GM19193 (cell line): Measurements from ENCODE around the gene CIRBP.

Source experiments
- POLR2A ChIP-seq: IDR thresholded peaks from 4 replicates; pipeline ENCODE4 v1.6.1; 2011; ENCODE audit not compliant: insufficient read depth, insufficient read length; ENCODE audit errors: extremely low read depth

Gene CIRBP

DNA sequence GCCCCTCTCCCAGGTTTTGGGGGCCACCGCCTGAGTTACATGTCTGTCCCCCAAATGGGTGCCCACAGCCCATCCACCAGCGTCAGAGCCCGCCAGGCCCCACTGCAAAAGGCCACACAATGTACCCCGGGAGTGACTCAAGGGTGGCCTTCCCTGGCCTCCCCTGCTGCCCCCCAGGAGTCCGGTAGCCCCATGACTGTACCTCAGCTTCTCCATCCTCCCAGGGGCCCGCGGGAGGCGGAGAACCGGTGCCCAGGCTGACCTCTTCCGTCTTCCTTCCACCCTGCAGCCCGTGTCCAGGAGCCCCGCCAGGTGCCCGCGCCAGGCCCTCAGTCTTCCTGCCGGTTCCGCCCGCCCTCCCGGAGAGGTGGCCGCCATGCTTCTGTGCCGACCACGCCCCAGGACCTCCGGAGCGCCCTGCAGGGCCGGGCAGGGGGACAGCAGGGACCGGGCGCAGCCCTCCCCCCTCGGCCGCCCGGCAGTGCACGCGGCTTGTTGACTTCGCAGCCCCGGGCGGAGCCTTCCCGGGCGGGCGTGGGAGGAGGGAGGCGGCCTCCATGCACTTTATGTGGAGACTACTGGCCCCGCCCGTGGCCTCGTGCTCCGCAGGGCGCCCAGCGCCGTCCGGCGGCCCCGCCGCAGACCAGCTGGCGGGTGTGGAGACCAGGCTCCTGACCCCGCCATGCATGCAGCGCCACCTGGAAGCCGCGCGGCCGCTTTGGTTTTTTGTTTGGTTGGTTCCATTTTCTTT is 41.7 kb upstream of the CIRBP start:
- TF ChIP-seq POLR2A: no peak

DNA sequence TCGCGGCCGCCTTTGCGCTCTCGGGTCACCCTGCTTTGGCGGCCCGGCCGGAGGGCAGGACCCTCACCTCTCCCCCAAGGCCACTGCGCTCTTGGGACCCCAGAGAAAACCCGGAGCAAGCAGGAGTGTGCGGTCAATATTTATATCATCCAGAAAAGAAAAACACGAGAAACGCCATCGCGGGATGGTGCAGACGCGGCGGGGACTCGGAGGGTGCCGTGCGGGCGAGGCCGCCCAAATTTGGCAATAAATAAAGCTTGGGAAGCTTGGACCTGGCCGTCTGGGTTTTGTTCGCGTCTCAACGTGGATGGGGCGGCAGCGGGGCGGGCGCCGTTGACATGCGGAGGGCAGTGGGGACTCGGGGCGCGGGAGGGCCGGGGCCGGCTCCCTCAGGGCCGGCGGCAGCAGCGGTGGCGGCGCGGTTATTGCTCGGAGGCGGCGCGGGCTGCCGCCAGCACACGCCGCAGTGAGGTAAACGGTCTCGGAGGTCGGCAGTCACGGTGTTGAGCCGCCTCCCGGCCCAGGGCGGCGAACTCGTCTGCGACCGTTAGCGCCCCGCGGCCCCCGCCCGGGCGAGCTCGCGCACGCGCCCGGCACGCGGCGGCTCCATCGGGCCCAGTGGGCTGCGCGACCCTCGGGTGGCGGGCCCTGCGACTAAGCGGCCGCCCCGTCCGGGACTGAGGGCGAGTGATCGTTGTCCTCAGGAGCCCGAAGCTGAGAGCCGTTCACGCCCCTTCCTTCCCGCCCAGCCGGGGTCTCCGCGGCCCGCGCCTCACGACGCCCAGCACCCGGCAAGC is 40.8 kb upstream of the CIRBP start:
- no peak for TF ChIP-seq POLR2A

DNA sequence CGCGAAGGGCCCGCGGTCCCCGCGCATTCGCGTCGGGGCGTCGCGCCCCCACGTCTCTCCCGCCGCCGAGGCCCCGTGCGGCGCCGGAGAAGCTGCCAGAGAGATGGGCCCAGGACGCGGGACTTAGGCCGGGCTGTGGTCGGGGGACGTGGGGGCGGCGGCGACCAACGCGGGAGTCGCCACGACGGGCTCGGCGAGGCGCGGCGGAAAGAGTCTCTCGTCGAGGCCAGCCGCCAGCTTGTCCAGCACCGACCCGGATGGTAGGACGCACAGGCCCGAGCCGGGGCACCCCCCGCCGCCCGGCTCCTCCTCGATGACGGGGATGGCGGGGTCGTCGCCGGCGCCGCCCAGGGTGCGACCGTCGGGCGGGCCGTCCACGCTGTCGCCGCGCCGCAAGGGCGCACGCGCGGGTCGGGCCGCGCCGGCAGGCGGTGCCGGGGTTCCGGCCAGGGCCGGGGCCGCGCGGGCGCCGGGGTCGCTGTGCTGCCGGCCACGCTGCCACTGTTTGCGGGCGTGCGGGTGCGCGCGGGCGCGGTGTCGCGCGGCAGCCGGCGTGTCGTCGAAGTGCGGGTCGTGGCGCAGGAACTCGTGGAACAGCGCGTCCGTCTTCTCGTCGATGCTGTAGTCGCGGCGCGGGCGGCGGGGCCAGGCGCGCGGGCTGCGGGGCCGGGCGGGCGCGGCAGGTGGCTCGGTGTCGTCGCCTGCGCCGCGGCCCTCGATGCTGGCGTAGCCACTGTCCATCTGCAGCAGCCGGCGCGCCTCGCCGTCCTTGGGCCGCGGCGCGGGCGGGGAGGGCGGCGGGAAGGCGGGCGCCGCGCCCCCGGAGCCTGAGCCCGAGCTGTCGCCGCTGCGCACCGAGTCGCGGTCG is 39.8 kb upstream of the CIRBP start:
- no peak for TF ChIP-seq POLR2A

DNA sequence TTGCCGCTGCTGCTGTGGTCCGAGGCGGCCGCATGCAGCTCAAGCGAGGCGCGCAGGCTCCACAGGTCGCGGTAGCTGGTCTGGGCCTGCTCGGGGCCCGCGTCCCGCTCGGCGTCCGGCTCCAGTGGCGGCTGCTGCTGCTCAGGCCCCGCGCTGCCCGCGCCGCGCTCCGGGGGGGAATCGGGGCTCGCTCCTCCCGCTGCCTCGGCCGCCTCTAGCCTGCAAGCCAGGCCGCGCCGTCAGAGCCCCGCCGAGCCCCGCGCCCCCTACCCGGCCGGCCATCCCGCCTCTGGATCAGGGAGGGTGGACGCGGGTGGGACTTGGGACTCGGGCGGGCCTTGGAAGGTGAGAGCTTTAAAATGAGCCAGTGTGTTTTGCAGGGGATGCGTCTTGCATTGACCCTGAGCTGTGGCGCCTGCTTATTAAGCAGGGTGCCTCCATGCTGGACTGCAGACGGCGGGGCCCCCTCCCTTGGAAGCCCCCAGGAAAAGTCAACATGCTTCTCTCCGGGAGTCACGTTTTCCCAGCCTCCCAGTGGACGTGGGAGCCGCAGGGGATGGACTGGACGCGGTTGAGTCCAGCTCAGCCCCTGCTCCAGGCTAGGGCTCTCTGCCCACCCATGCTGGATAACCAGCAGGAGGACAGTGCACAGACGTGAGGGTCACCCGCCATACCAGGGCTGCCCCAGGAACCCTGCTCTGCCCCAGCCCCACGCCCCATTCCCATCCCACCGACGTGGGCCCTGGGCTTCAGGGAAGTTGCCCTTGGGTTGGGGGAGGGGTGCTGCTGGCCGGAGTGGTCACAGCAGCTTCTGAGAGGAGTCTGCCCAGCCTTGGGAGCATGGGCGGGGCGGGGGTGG is 39.0 kb upstream of the CIRBP start:
- TF ChIP-seq POLR2A: no peak

DNA sequence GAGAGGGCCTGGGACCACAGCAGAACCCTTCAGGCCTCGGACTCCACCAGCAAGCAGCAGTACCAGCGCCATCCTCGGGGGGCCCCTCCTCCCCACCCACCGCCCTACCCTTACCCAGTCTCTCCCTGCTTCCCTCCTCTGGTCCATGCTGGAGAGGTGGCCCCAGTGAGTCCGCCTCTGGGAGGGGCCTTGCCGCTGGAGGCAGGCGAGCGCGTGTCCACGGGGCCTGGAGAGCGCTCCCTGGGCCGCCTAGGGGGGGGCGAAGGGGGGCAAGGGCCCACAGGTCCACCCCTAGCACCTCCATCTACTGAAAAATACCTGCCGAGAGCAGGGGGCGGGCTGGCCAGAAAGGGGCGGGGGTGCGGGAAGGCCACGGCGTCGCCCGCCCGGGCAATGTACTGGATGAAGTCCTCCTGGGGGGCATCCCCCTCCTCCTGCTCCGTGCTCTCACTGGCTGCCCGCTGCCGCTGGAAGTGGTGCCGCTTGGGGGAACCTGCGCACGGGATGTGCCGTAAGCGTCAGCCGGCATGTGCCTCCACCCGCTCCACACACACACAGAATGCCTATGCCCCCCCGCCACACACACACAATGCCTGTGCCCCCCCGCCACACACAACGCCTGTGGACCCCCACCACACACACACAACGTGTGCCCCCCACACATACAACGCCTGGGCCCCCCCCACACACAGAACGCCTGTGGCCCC is 38.2 kb upstream of the CIRBP start:
- no peak for TF ChIP-seq POLR2A

DNA sequence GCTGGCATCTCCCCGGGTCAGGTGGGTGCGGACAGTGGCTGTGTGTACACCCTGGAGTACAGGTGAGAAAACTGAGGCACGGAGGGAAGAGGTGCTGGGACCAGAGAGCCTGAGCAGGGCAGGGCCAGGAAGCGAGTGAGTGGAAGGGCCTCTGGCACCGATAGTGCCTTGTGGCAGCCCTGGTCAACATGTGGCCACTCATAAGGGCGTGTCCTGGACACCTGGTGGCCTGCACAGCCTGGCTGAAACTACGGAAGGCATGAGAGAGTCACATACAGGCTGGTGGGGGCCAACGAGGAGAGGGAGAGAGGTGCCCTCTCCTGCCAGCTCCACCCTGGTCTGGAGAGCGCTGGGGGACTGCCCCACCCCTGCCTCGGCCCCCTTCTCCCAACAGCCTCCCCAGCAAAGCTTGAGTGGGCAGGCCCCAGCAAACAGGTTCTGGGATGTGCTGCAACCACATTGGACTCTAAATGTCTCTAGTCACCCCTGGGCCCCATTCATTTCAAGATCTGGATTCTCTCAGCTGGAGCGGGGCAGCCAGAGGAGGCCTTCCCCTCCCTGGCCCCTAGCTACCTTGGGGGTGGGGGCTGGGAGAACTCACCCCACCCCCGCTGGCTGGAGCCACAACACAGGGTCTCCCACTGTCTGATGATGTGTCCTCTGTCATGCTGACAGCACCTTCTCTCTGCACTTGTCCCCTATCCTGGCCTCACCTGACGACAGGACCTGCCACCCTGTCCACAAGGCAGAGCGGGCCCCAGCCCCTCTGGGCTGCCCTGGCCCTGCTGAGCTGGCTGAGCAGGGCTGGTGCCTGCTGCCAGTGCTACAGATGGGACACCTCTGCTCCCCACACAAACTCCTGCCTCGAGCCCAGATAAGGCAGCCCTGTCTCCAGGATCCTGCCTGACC is 37.1 kb upstream of the CIRBP start:
- no peak for TF ChIP-seq POLR2A

DNA sequence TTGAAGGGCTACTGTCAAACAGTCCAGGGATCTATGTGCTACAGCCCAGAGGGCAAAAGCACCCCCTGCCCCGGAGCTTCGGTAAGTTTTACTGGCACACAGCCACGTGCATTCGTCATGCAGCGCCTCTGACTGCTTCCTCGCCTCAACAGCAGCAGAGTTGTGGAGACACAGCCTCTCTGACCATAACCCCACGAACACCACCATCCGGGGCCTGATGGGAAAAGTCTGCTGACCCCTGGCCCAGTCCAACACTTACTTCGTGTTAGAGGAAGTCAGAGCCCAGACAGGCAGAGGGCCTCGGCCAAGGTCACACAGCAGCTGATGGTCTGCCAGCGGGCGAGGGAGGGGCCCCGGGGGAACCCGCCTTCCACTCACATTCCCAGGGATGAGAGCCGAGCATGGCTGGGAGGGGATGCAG is 36.5 kb upstream of the CIRBP start:
- no peak for TF ChIP-seq POLR2A

DNA sequence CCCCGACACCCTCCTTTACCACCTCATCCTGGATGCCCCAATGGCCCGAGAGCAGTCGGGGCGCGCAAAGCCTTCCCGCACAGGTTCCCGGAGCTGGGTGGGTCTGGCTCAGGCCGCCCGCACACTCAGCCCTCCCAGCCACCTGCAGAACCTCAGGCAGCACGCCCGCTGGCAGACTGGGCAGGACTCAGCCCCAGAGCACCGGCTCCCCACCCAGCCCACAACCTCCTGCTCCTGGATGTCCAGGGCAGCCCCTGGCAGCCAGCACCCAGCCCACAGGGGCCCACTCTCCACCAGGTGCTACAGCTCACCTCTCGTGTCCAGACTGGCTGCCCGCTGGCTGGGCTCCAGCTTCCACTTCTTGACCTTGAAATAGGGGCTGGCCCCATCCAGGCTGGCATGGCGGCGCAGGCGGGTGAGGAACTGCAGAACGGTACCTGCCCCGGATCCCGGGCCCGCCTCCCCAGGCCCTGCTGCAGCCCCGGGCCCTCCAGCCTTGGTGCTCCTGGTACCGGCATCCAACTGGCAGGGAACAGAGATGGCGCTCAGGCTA is 35.9 kb upstream of the CIRBP start:
- TF ChIP-seq POLR2A: no peak

DNA sequence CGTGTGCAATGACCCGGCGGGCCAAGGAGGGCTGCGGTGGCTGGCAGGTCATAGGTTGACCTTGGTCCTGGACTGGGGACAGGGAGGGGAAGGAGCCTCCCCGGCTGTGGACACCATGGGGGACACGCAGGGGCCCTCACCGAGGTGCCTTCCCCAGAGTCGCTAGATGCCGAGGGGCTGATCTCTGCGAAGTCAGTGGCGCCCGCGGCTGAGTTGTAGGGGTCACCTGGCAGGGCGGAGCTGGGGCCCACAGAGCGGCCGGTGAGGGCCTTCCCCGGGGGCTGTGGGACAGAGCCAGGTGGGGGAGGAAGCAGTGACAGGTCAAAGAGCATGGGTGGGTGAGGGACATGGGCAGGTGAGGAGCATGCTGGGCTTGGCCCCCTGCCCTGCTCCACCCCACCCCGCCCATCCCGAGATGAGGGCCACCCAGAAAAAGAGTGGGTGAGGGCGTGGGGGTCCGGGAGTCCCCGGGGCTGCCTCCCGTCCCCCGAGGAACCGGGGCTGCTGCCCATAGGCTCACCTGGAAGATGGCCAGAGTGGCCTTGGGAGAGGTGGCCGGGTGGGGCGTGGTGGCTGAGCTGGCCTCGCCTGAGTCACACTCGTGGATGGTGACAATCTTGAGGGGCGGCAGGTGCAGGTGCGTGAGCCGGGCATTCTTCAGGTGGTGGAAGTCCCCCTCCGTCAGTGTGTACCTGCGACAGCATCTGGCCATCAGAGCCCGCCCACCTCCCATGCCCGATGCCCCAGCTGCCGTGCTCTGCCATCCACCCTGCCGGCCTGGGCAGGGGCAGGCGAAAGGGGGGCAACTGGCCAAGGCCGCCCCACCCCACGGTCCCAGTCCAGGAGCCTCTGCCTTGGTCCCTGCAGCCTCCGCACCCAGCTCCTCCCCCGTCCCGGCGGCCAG is 34.8 kb upstream of the CIRBP start:
- TF ChIP-seq POLR2A: no peak

DNA sequence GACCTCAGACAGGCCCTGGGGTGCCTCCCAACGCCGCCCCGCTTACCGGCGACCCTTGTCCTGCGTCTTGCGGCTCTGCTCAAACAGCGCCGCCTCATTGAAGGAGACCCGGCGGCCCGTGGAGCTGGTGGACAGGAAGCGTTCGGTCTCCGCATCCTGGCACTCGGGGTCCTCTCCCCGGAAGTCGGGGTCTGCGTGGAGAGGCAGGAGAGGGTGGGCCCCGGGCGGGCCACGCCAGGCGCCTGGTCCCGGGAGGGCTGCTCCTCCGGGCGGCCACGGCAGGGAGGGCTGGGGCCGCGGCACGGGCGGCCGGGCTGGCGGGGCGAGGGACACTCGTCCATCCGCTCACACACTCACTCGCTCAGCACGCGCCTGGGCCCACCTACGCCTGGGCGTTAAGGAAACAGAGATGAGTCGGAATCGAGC is 34.2 kb upstream of the CIRBP start:
- TF ChIP-seq POLR2A: no peak
